Measurements from ENCODE around the gene DHX34. TPM values are rescaled to one million over a fixed set of nuclear protein-coding genes. Genes with fewer than 3 reads are reported as not detected.

DHX34 gene
- total RNA-seq, 2 donors from 2014 or later: 16.7 to 19.2 TPM

Other genes with a start within 250 kb of the DHX34 start
- gene ZC3H4, start 235.5 kb upstream of the DHX34 start, total RNA-seq: 100 to 1,000 TPM in 1 of 2 donors, 10 to 100 TPM in 1; 49.8 to 112 TPM
- gene SAE1, start 218.5 kb upstream of the DHX34 start, total RNA-seq: 100 to 1,000 TPM; 121 to 178 TPM
- 10 to 100 TPM; 21.9 to 84.2 TPM for gene BBC3, start 118.1 kb upstream of the DHX34 start, total RNA-seq
- 10 to 100 TPM; 50.0 to 60.2 TPM for gene CCDC9, start 92.8 kb upstream of the DHX34 start, total RNA-seq
- 10 to 100 TPM; 16.9 to 20.0 TPM for gene INAFM1, start 74.4 kb upstream of the DHX34 start, total RNA-seq
- gene C5AR1, start 39.5 kb upstream of the DHX34 start, total RNA-seq: 1 to 10 TPM; 1.3 to 3.2 TPM
- gene C5AR2, start 17.1 kb upstream of the DHX34 start, total RNA-seq: not detected
- gene MEIS3, start 70.2 kb downstream of the DHX34 start, total RNA-seq: under 1 TPM in 1 of 2 donors, not detected in 1; 0.12 TPM
- gene SLC8A2, start 122.6 kb downstream of the DHX34 start, total RNA-seq: under 1 TPM; 0.11 to 0.41 TPM
- 10 to 100 TPM; 15.3 to 24.8 TPM for gene KPTN, start 134.9 kb downstream of the DHX34 start, total RNA-seq
- gene NAPA, start 165.7 kb downstream of the DHX34 start, total RNA-seq: 10 to 100 TPM; 69.7 to 78.5 TPM
- under 1 TPM; 0.31 to 0.57 TPM for gene ZNF541, start 223.8 kb downstream of the DHX34 start, total RNA-seq

Measured in activated naive CD4-positive, alpha-beta T cell treated with anti-CD3 and anti-CD28 coated beads, Interleukin-2, amount 50 U/mL, for 72 hours (primary cell).